Measurements from ENCODE around the gene ZNF578.
"Not testable (repeated sequence)": the region's sequence is repeated elsewhere in the genome, so short reads cannot be mapped to it uniquely, and the experiment has no call there.

DNA sequence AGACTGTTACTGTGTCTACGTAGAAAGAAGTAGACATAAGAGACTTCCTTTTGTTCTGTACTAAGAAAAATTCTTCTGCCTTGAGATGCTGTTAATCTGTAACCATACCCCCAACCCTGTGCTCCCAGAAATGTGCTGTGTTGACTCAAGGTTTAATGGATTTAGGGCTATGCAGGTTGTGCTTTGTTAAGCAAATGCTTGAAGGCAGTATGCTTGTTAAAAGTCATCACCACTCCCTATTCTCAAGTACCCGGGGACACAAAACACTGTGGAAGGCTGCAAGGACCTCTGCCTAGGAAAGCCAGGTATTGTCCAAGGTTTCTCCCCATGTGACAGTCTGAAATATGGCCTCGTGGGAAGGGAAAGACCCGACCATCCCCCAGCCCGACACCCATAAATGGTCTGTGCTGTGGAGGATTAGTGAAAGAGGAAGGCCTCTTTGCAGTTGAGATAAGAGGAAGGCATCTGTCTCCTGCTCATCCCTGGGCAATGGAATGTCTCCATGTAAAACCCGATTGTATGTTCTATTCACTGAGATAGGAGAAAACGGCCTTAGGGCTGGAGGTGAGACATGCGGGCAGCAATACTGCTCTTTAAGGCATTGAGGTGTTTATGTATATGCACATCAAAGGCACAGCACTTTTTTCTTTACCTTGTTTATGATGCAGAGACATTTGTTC lies 32.3 kb downstream of the ZNF578 start:
- TF ChIP-seq, protein P1, sequence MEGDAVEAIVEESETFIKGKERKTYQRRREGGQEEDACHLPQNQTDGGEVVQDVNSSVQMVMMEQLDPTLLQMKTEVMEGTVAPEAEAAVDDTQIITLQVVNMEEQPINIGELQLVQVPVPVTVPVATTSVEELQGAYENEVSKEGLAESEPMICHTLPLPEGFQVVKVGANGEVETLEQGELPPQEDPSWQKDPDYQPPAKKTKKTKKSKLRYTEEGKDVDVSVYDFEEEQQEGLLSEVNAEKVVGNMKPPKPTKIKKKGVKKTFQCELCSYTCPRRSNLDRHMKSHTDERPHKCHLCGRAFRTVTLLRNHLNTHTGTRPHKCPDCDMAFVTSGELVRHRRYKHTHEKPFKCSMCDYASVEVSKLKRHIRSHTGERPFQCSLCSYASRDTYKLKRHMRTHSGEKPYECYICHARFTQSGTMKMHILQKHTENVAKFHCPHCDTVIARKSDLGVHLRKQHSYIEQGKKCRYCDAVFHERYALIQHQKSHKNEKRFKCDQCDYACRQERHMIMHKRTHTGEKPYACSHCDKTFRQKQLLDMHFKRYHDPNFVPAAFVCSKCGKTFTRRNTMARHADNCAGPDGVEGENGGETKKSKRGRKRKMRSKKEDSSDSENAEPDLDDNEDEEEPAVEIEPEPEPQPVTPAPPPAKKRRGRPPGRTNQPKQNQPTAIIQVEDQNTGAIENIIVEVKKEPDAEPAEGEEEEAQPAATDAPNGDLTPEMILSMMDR (IDR thresholded peaks at IDR 0.05; ENCODE audit: extremely low read depth in 1 of 2, insufficient read depth in 1 of 2, low read depth in 1 of 2, low read length in 2 of 2) = not testable (repeated sequence)
- TF ChIP-seq EZH2 (IDR thresholded peaks at IDR 0.05; ENCODE audit: borderline replicate concordance, low read depth, low read length, severe bottlenecking); GATA2 (IDR thresholded peaks at IDR 0.05; ENCODE audit: insufficient read depth, insufficient read length, low read depth, low read length): not testable (repeated sequence)
